Measurements from ENCODE around the gene PIGQ.

The PIGQ gene

GRCh38 chr16:554640-555365, 15.0 kb upstream of the PIGQ start:
- DNase-seq, result no peak

GRCh38 chr16:555528-556473, 14.0 kb upstream of the PIGQ start:
- no peak for DNase-seq

GRCh38 chr16:556474-557173, 13.1 kb upstream of the PIGQ start:
- DNase-seq, result no peak

GRCh38 chr16:557463-558297, 12.1 kb upstream of the PIGQ start:
- DNase-seq, result no peak

- no peak for DNase-seq
Measured at GRCh38 chr16:558298-559020, 11.3 kb upstream of the PIGQ start.

GRCh38 chr16:559021-559380, 10.8 kb upstream of the PIGQ start:
- DNase-seq, result no peak

- DNase-seq, result no peak
Measured at GRCh38 chr16:559411-560203, 10.2 kb upstream of the PIGQ start.

- no peak for DNase-seq
Measured at GRCh38 chr16:560204-560700, 9.5 kb upstream of the PIGQ start, which contains the start of gene PRR35. TSS of gene PRR35 (plus strand) at chr16:560394. CDS start at chr16:563295, 2,901 bp downstream.

- DNase-seq, result no peak
Measured at GRCh38 chr16:560701-561412, 8.9 kb upstream of the PIGQ start.

GRCh38 chr16:561413-561794, 8.4 kb upstream of the PIGQ start:
- no peak for DNase-seq

GRCh38 chr16:561957-562938, 7.5 kb upstream of the PIGQ start:
- DNase-seq, result no peak

- DNase-seq, result no peak
Measured at GRCh38 chr16:563072-563644, 6.6 kb upstream of the PIGQ start.

GRCh38 chr16:564690-565418, 4.9 kb upstream of the PIGQ start:
- no peak for DNase-seq

GRCh38 chr16:565419-566330, 4.1 kb upstream of the PIGQ start:
- peak in 1 of 58 donors; percentile 3 for DNase-seq
